Measurements from ENCODE around the gene TNFRSF12A. TPM values are rescaled to one million over a fixed set of nuclear protein-coding genes. Genes with fewer than 3 reads are reported as not detected.

TNFRSF12A gene
- total and polyA plus RNA-seq, 10 of the 15 experiments (the other 5 are each of a cell fraction or from before 2014, with no cell fraction given), result 0.35 to 1.7 (median 1.2) TPM; not detected in 2

GRCh38 chr16:3059041-3059722 is 39.0 kb downstream of the TNFRSF12A start (continued):
- TF ChIP-seq BCL3 (IDR thresholded peaks at IDR 0.05; ENCODE audit: borderline replicate concordance, insufficient read depth, low read depth, low read length, poor library complexity, severe bottlenecking) (no peak), FOXK2 (IDR thresholded peaks at IDR 0.05) (no peak), SREBF1 (IDR thresholded peaks at IDR 0.05; ENCODE audit: low read length) (no peak), RB1 (IDR thresholded peaks at IDR 0.05; ENCODE audit: borderline replicate concordance) (peak; percentile 72; the same call in 1 of the 2 replicates), TAF1 (IDR thresholded peaks at IDR 0.05; ENCODE audit: borderline replicate concordance, low read depth, low read length) (no peak), NBN (IDR thresholded peaks at IDR 0.05) (0 out of 2 replicates have a peak, but pooled peaks have one; percentile 23), ZNF274 (IDR thresholded peaks at IDR 0.05; ENCODE audit: insufficient read depth, insufficient read length) (no peak), EED (IDR thresholded peaks at IDR 0.05; ENCODE audit: low read depth) (no peak), BMI1 (IDR thresholded peaks at IDR 0.05; ENCODE audit: borderline replicate concordance) (no peak), STAT1 (conservative IDR thresholded peaks at IDR 0.05) (no peak), RUNX3 (IDR thresholded peaks at IDR 0.05; ENCODE audit: low read length) (no peak), BCLAF1 (IDR thresholded peaks at IDR 0.05) (no peak), TCF3 (IDR thresholded peaks at IDR 0.05; ENCODE audit: borderline replicate concordance, insufficient read depth, low read depth, low read length) (no peak), PBX3 (IDR thresholded peaks at IDR 0.05; ENCODE audit: insufficient replicate concordance, low read depth, low read length) (no peak), CHD1 (IDR thresholded peaks at IDR 0.05; ENCODE audit: low read depth, low read length) (no peak)
- TF ChIP-seq, protein P1, sequence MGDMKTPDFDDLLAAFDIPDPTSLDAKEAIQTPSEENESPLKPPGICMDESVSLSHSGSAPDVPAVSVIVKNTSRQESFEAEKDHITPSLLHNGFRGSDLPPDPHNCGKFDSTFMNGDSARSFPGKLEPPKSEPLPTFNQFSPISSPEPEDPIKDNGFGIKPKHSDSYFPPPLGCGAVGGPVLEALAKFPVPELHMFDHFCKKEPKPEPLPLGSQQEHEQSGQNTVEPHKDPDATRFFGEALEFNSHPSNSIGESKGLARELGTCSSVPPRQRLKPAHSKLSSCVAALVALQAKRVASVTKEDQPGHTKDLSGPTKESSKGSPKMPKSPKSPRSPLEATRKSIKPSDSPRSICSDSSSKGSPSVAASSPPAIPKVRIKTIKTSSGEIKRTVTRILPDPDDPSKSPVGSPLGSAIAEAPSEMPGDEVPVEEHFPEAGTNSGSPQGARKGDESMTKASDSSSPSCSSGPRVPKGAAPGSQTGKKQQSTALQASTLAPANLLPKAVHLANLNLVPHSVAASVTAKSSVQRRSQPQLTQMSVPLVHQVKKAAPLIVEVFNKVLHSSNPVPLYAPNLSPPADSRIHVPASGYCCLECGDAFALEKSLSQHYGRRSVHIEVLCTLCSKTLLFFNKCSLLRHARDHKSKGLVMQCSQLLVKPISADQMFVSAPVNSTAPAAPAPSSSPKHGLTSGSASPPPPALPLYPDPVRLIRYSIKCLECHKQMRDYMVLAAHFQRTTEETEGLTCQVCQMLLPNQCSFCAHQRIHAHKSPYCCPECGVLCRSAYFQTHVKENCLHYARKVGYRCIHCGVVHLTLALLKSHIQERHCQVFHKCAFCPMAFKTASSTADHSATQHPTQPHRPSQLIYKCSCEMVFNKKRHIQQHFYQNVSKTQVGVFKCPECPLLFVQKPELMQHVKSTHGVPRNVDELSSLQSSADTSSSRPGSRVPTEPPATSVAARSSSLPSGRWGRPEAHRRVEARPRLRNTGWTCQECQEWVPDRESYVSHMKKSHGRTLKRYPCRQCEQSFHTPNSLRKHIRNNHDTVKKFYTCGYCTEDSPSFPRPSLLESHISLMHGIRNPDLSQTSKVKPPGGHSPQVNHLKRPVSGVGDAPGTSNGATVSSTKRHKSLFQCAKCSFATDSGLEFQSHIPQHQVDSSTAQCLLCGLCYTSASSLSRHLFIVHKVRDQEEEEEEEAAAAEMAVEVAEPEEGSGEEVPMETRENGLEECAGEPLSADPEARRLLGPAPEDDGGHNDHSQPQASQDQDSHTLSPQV (IDR thresholded peaks at IDR 0.05), result peak; percentile 87
- TF ChIP-seq, protein P2, sequence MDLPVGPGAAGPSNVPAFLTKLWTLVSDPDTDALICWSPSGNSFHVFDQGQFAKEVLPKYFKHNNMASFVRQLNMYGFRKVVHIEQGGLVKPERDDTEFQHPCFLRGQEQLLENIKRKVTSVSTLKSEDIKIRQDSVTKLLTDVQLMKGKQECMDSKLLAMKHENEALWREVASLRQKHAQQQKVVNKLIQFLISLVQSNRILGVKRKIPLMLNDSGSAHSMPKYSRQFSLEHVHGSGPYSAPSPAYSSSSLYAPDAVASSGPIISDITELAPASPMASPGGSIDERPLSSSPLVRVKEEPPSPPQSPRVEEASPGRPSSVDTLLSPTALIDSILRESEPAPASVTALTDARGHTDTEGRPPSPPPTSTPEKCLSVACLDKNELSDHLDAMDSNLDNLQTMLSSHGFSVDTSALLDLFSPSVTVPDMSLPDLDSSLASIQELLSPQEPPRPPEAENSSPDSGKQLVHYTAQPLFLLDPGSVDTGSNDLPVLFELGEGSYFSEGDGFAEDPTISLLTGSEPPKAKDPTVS (IDR thresholded peaks at IDR 0.05; ENCODE audit: low read depth, low read length), result no peak
- TF ChIP-seq, protein P3, sequence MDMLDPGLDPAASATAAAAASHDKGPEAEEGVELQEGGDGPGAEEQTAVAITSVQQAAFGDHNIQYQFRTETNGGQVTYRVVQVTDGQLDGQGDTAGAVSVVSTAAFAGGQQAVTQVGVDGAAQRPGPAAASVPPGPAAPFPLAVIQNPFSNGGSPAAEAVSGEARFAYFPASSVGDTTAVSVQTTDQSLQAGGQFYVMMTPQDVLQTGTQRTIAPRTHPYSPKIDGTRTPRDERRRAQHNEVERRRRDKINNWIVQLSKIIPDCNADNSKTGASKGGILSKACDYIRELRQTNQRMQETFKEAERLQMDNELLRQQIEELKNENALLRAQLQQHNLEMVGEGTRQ (IDR thresholded peaks at IDR 0.05; ENCODE audit: borderline replicate concordance, low read depth, low read length), result no peak
